Measurements from ENCODE around the gene ADCY5. TPM values are rescaled to one million over a fixed set of nuclear protein-coding genes. Genes with fewer than 3 reads are reported as not detected.

The ADCY5 gene
- total RNA-seq, 2 donors from 2014 or later = 5.6 to 7.8 TPM

- TF ChIP-seq CTCF (IDR thresholded peaks at IDR 0.05) = no peak
- no peak for DNase-seq
- H3K4me3 ChIP-seq = no peak overlapping the region
- no peaks in the 10 kb centered on the region for H3K9me3 ChIP-seq
- H3K4me1 ChIP-seq = no peaks in the 10 kb centered on the region
- no peak overlapping the region for H3K27ac ChIP-seq
- no peak overlapping the region for H3K9ac ChIP-seq (ENCODE audit: low read depth in 2 of 2, low read length in 2 of 2)
- intact Hi-C loops (cut with DNase I) = no loop called here
- no peaks in the 10 kb centered on the region for H3K36me3 ChIP-seq
- no peaks in the 10 kb centered on the region for H3K27me3 ChIP-seq
Measured at GRCh38 chr3:123294296-123294938, 154.5 kb downstream of the ADCY5 start.

- no peaks in the 10 kb centered on the region for H3K9me3 ChIP-seq
- no peak overlapping the region for H3K27ac ChIP-seq
Measured at GRCh38 chr3:123292321-123293310, 156.3 kb downstream of the ADCY5 start.

GRCh38 chr3:123291404-123291803 lies 157.5 kb downstream of the ADCY5 start:
- Histone ChIP-seq H3K36me3 (no peaks in the 10 kb centered on the region), H3K4me3 (no peak overlapping the region), H3K9ac (ENCODE audit: low read depth in 2 of 2, low read length in 2 of 2) (no peak overlapping the region), H3K27ac (no peak overlapping the region), H3K4me1 (no peaks in the 10 kb centered on the region), H3K9me3 (no peaks in the 10 kb centered on the region), H3K27me3 (no peaks in the 10 kb centered on the region)
- no peak for TF ChIP-seq CTCF (IDR thresholded peaks at IDR 0.05)
- intact Hi-C loops (cut with DNase I) = no loop called here
- DNase-seq = no peak

More at GRCh38 chr3:123292321-123293310, 156.3 kb downstream of the ADCY5 start:
- DNase-seq = no peak
- H3K9ac ChIP-seq (ENCODE audit: low read depth in 2 of 2, low read length in 2 of 2) = no peak overlapping the region
- intact Hi-C loops (cut with DNase I) = no loop called here
- no peak overlapping the region for H3K4me3 ChIP-seq
- H3K27me3 ChIP-seq = no peaks in the 10 kb centered on the region
- TF ChIP-seq CTCF (IDR thresholded peaks at IDR 0.05) = no peak
- no peaks in the 10 kb centered on the region for H3K36me3 ChIP-seq
- no peaks in the 10 kb centered on the region for H3K4me1 ChIP-seq

- no peaks in the 10 kb centered on the region for H3K9me3 ChIP-seq
- no peak overlapping the region for H3K27ac ChIP-seq
- H3K36me3 ChIP-seq = no peaks in the 10 kb centered on the region
- TF ChIP-seq CTCF (IDR thresholded peaks at IDR 0.05) = no peak
- no peak overlapping the region for H3K4me3 ChIP-seq
- no peak for DNase-seq
- intact Hi-C loops (cut with DNase I) = no loop called here
- H3K27me3 ChIP-seq = no peaks in the 10 kb centered on the region
- H3K9ac ChIP-seq (ENCODE audit: low read depth in 2 of 2, low read length in 2 of 2) = no peak overlapping the region
- no peaks in the 10 kb centered on the region for H3K4me1 ChIP-seq
Measured at GRCh38 chr3:123290962-123291361, 157.9 kb downstream of the ADCY5 start.

DNA sequence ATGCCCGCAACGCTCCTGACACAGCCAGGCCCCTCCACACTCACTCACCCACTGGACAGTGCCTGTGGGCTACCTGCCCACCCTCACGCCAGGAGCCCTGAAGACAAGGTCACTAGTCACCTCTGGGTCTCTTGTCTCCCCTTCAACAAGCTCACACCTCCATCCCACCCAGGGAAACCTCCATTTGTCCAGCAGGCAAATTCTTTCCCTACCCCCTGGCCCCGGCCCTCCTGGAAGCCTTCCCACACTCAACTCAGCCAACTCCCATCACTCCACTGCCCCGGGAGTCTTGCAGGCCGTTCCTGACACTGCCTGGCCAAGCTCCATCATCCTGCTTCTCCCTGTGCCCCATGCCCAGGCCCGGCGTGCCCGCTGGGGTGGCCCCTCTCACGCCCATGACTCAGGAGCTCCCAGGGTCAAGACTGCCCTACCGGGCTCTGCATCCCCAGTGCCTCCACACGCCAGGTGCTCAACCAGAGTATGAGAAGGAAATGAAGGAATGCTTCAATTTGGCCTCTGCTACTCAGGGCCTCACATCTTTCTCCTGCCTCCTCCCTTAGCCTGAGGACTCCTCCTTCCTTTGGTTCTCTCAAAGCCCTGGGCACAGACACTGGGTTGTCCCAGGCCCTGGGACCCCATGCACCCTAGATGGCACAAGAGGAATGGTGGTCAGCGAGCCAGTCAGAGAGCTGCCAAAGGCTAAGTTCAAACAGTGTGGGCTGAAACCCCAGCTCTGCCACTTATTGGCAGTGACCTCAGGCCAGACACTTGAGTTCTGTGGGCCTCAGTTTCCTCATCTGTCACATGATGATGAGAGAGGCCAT lies 158.6 kb downstream of the ADCY5 start:
- no peak overlapping the region for H3K4me3 ChIP-seq
- H3K9ac ChIP-seq (ENCODE audit: low read depth in 2 of 2, low read length in 2 of 2) = no peak overlapping the region
- H3K36me3 ChIP-seq = no peaks in the 10 kb centered on the region
- intact Hi-C loops (cut with DNase I) = no loop called here
- H3K27ac ChIP-seq = no peak overlapping the region
- H3K9me3 ChIP-seq = no peaks in the 10 kb centered on the region
- no peak for TF ChIP-seq CTCF (IDR thresholded peaks at IDR 0.05)
- no peaks in the 10 kb centered on the region for H3K4me1 ChIP-seq
- DNase-seq = no peak
- H3K27me3 ChIP-seq = no peaks in the 10 kb centered on the region
